Neuronal stem cell (in vitro differentiated cells): ENCODE measurements around the gene TEX38.

Experiments
- DNase-seq: peaks from one replicate; pipeline ENCODE4 v3.0.0-alpha.2; 2013; ENCODE audit warnings: low spot score
- H2AFZ ChIP-seq: one replicate; pipeline ENCODE4 v1.6.1; 2013; ENCODE audit warnings: mild to moderate bottlenecking, low read length, inconsistent platforms
- H2AK5ac ChIP-seq: 2 replicates; pipeline ENCODE4 v1.6.1; 2013; ENCODE audit warnings: low read depth, mild to moderate bottlenecking, inconsistent platforms, low read length, moderate library complexity, mixed read lengths
- H2BK120ac ChIP-seq: 2 replicates; pipeline ENCODE4 v1.6.1; 2013; ENCODE audit warnings: low read depth, mild to moderate bottlenecking, inconsistent platforms, low read length, moderate library complexity, mixed read lengths
- H2BK12ac ChIP-seq: one replicate; pipeline ENCODE4 v1.6.1; 2013; ENCODE audit warnings: low read length, inconsistent platforms
- H2BK15ac ChIP-seq: 2 replicates; pipeline ENCODE4 v1.6.1; 2013; ENCODE audit warnings: mild to moderate bottlenecking, low read length, inconsistent platforms, mixed read lengths
- H2BK5ac ChIP-seq: one replicate; pipeline ENCODE4 v1.6.1; 2013; ENCODE audit warnings: inconsistent platforms, mild to moderate bottlenecking, low read length, moderate library complexity
- H3K14ac ChIP-seq: one replicate; pipeline ENCODE4 v1.6.1; 2013; ENCODE audit warnings: low read length, inconsistent platforms
- H3K18ac ChIP-seq: 2 replicates; pipeline ENCODE4 v1.6.1; 2013; ENCODE audit warnings: low read length, inconsistent platforms
- H3K23ac ChIP-seq: 2 replicates; pipeline ENCODE4 v1.6.1; 2013; ENCODE audit warnings: low read depth, mild to moderate bottlenecking, mixed read lengths, low read length, inconsistent platforms; ENCODE audit not compliant: poor library complexity
- H3K27ac ChIP-seq: replicated peaks from 3 replicates; pipeline ENCODE4 v1.5.1; 2013; ENCODE audit warnings: low read length, inconsistent platforms
- H3K27me3 ChIP-seq, 3 experiments: 2 replicates each; pipeline ENCODE4 v1.6.1; 2013; ENCODE audit warnings: low read length in 3 of 3, mild to moderate bottlenecking in 2 of 3, inconsistent platforms in 1 of 3, low read depth in 1 of 3, mixed read lengths in 1 of 3, moderate library complexity in 1 of 3; ENCODE audit not compliant: control insufficient read depth in 3 of 3, insufficient read depth in 3 of 3
- H3K36me3 ChIP-seq, 2 donors: replicated peaks in 1 of 2; 2 replicates each; pipeline ENCODE4 v1.6.1; 2013; ENCODE audit warnings: low read length in 2 of 2; ENCODE audit not compliant: control insufficient read depth in 2 of 2, insufficient read depth in 2 of 2
- H3K4ac ChIP-seq: 2 replicates; pipeline ENCODE4 v1.6.1; 2013; ENCODE audit warnings: inconsistent platforms, mild to moderate bottlenecking, low read length, moderate library complexity
- H3K4me1 ChIP-seq, 2 donors: 1 replicate in 1 of 2; 2 replicates in 1 of 2; pipeline ENCODE4 v1.6.1; 2013; ENCODE audit warnings: low read length in 2 of 2, low read depth in 1 of 2; ENCODE audit not compliant: control insufficient read depth in 2 of 2, insufficient read depth in 1 of 2
- H3K4me2 ChIP-seq: one replicate; pipeline ENCODE4 v1.6.1; 2013; ENCODE audit warnings: mild to moderate bottlenecking, low read length, inconsistent platforms; ENCODE audit not compliant: insufficient read depth, poor library complexity, severe bottlenecking
- H3K4me3 ChIP-seq, 2 donors: 2 replicates each; pipeline ENCODE4 v1.5.1; 2013; ENCODE audit warnings: low read length in 2 of 2, mild to moderate bottlenecking in 2 of 2, inconsistent platforms in 1 of 2, moderate library complexity in 1 of 2
- H3K79me1 ChIP-seq: one replicate; pipeline ENCODE4 v1.6.1; 2013; ENCODE audit warnings: low read depth, mild to moderate bottlenecking, inconsistent platforms, low read length, moderate library complexity
- H3K9ac ChIP-seq: one replicate; pipeline ENCODE4 v1.6.1; 2013; ENCODE audit warnings: mild to moderate bottlenecking, low read depth, low read length, inconsistent platforms; ENCODE audit not compliant: poor library complexity
- H3K9me3 ChIP-seq, 2 donors: replicated peaks in 1 of 2; 2 replicates each; pipeline versions ENCODE3 to v1.6.1; 2013; ENCODE audit warnings: low read length in 2 of 2, mild to moderate bottlenecking in 2 of 2, inconsistent platforms in 1 of 2, low read depth in 1 of 2, mixed read lengths in 1 of 2, moderate library complexity in 1 of 2; ENCODE audit not compliant: control insufficient read depth in 2 of 2, insufficient read depth in 1 of 2
- H4K8ac ChIP-seq: one replicate; pipeline ENCODE4 v1.6.1; 2013; ENCODE audit warnings: low read depth, mild to moderate bottlenecking, inconsistent platforms, low read length, moderate library complexity
- H4K91ac ChIP-seq: one replicate; pipeline ENCODE4 v1.6.1; 2013; ENCODE audit warnings: low read length, low read depth, mild to moderate bottlenecking, inconsistent platforms; ENCODE audit not compliant: poor library complexity
- WGBS, 2 donors: extraction: QIAGEN DNeasy Blood & Tissue Kit; methylation state at CpG; one replicate each; pipeline ENCODE4 v1.1.7; 2013; ENCODE audit warnings: missing lambda C conversion rate in 2 of 2, mixed read lengths in 1 of 2; ENCODE audit not compliant: insufficient read length in 2 of 2, insufficient replicate concordance in 1 of 2; ENCODE audit errors: extremely low coverage in 2 of 2; 5-methylcytosine and 5-hydroxymethylcytosine counted together

Gene TEX38

GRCh38 chr1:46646331-46646730 is 25.3 kb upstream of the TEX38 start:
- Histone ChIP-seq H2AFZ (no peak overlapping the region), H3K79me1 (no peaks in the 10 kb centered on the region), H3K18ac (no peak overlapping the region), H3K4me1 (no peaks in the 10 kb centered on the region), H3K9ac (no peak overlapping the region), H3K4ac (no peak overlapping the region), H3K23ac (no peak overlapping the region), H3K36me3 (peaks cover 12 to 72% of the 10 kb centered on the region in 2 donors), H3K27me3 (no peaks in the 10 kb centered on the region), H2BK120ac (no peak overlapping the region), H3K9me3 (peaks cover 7 to 15% of the 10 kb centered on the region in 2 donors), H2AK5ac (no peak overlapping the region), H3K4me2 (no peak overlapping the region), H2BK5ac (no peak overlapping the region), H4K91ac (no peak overlapping the region), H3K4me3 (no peak overlapping the region), H2BK12ac (no peak overlapping the region), H2BK15ac (no peak overlapping the region), H3K14ac (no peak overlapping the region), H3K27ac (no peak overlapping the region), H4K8ac (no peak overlapping the region)
- DNase-seq, result no peak
- no CpG with 5 or more reads among the region's 1 CpG for WGBS, 2 donors

- Histone ChIP-seq H2BK12ac (no peak overlapping the region), H3K4me3 (no peak overlapping the region)
- no CpG with 5 or more reads among the region's 2 CpGs for WGBS, 2 donors
Measured at GRCh38 chr1:46646844-46647243, 24.8 kb upstream of the TEX38 start.

GRCh38 chr1:46647611-46648010 is 24.0 kb upstream of the TEX38 start:
- H3K18ac ChIP-seq, result no peak overlapping the region
- no peak overlapping the region for H3K4me2 ChIP-seq
- no peaks in the 10 kb centered on the region for H3K27me3 ChIP-seq
- no peaks in the 10 kb centered on the region for H3K4me1 ChIP-seq
- no CpG with 5 or more reads among the region's 3 CpGs for WGBS, 2 donors
- no peak overlapping the region for H3K4me3 ChIP-seq
- no peak overlapping the region for H2AFZ ChIP-seq
- no peak overlapping the region for H3K4ac ChIP-seq
- H2BK15ac ChIP-seq, result no peak overlapping the region
- H3K36me3 ChIP-seq, result peaks cover 13 to 76% of the 10 kb centered on the region in 2 donors
- H3K27ac ChIP-seq, result no peak overlapping the region
- no peak overlapping the region for H3K14ac ChIP-seq
- H2BK120ac ChIP-seq, result no peak overlapping the region
- no peak overlapping the region for H3K9ac ChIP-seq
- no peaks in the 10 kb centered on the region for H3K79me1 ChIP-seq
- H2BK5ac ChIP-seq, result no peak overlapping the region
- no peak overlapping the region for H4K8ac ChIP-seq
- peaks cover 7 to 15% of the 10 kb centered on the region in 2 donors for H3K9me3 ChIP-seq
- no peak overlapping the region for H3K23ac ChIP-seq
- no peak overlapping the region for H2AK5ac ChIP-seq
- H4K91ac ChIP-seq, result no peak overlapping the region
- H2BK12ac ChIP-seq, result no peak overlapping the region
- no peak for DNase-seq

More at GRCh38 chr1:46646844-46647243, 24.8 kb upstream of the TEX38 start:
- no peak for DNase-seq
- Histone ChIP-seq H3K27me3 (no peaks in the 10 kb centered on the region), H4K8ac (no peak overlapping the region), H3K14ac (no peak overlapping the region), H3K4me1 (no peaks in the 10 kb centered on the region), H3K23ac (no peak overlapping the region), H3K18ac (no peak overlapping the region), H2BK120ac (no peak overlapping the region), H2AFZ (no peak overlapping the region), H2BK5ac (no peak overlapping the region), H3K9ac (no peak overlapping the region), H3K4ac (no peak overlapping the region), H4K91ac (no peak overlapping the region), H3K9me3 (peaks cover 7 to 15% of the 10 kb centered on the region in 2 donors), H2BK15ac (no peak overlapping the region), H3K36me3 (peaks cover 12 to 73% of the 10 kb centered on the region in 2 donors), H2AK5ac (no peak overlapping the region), H3K4me2 (no peak overlapping the region), H3K79me1 (no peaks in the 10 kb centered on the region), H3K27ac (no peak overlapping the region)

- Histone ChIP-seq H2BK12ac (no peak overlapping the region), H2BK5ac (no peak overlapping the region), H3K27me3 (no peaks in the 10 kb centered on the region), H3K14ac (no peak overlapping the region), H3K9me3 (peaks cover 7 to 15% of the 10 kb centered on the region in 2 donors), H3K9ac (no peak overlapping the region), H2AK5ac (no peak overlapping the region), H4K91ac (no peak overlapping the region), H2BK120ac (no peak overlapping the region), H3K36me3 (peaks cover 13 to 74% of the 10 kb centered on the region in 2 donors), H4K8ac (no peak overlapping the region), H3K79me1 (no peaks in the 10 kb centered on the region), H3K4me2 (no peak overlapping the region), H3K4me3 (no peak overlapping the region), H3K4me1 (no peaks in the 10 kb centered on the region), H3K23ac (no peak overlapping the region), H3K18ac (no peak overlapping the region), H2AFZ (no peak overlapping the region), H3K27ac (no peak overlapping the region), H2BK15ac (no peak overlapping the region), H3K4ac (no peak overlapping the region)
- WGBS, 2 donors, result no CpG with 5 or more reads among the region's 2 CpGs
- DNase-seq, result no peak
Measured at GRCh38 chr1:46649764-46650163, 21.9 kb upstream of the TEX38 start.
